ENCODE data around the gene SLC44A2.

DNA sequence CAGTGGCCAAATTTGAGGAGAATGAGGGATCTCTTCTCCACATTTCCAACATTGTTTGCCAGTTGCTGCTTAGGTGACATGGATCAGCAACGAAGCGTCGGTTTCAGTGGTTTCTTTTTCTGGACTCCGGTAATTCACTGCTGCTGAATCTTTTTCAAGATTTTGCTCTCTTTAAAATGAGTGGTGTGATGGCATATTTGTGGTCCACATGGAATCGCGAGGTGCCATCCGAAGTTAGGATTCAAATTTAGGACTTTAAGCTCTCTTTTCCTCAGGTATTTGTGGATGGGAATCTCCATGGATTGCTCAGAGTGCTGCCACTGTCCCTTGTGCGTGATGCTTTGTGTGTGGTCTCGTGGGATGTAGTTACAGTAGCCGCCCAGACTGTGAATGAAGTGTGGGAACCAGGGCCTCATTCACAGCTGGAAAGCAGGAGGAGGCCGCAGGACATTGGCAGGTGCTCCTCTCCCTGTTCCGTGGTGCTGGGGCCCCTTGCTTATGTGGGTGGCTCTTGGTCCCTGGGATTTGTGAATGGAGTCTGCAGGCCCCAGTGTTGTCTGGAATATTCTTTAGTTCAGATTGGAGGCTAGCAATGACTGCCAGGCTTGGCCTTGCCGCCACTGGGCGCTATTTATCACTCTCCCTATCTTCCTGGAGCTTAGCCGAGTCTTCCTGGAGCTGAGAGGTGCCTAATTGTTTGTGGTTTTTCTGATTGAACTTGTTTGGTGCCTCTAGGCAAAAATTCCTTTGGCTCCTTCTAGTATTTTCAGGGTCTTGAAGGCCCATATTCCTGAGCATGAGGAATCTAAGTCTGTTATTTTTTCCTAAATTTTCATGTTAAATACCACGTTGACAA lies 30.3 kb downstream of the SLC44A2 start:
- TF ChIP-seq YY1 (tag by site-specific recombination; IDR thresholded peaks at IDR 0.05) (no peak), PRDM1 (tag by site-specific recombination; IDR thresholded peaks at IDR 0.05) (no peak)
- TF ChIP-seq, protein P1, sequence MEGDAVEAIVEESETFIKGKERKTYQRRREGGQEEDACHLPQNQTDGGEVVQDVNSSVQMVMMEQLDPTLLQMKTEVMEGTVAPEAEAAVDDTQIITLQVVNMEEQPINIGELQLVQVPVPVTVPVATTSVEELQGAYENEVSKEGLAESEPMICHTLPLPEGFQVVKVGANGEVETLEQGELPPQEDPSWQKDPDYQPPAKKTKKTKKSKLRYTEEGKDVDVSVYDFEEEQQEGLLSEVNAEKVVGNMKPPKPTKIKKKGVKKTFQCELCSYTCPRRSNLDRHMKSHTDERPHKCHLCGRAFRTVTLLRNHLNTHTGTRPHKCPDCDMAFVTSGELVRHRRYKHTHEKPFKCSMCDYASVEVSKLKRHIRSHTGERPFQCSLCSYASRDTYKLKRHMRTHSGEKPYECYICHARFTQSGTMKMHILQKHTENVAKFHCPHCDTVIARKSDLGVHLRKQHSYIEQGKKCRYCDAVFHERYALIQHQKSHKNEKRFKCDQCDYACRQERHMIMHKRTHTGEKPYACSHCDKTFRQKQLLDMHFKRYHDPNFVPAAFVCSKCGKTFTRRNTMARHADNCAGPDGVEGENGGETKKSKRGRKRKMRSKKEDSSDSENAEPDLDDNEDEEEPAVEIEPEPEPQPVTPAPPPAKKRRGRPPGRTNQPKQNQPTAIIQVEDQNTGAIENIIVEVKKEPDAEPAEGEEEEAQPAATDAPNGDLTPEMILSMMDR (tag by site-specific recombination; IDR thresholded peaks at IDR 0.05): no peak
- TF ChIP-seq, protein P2, sequence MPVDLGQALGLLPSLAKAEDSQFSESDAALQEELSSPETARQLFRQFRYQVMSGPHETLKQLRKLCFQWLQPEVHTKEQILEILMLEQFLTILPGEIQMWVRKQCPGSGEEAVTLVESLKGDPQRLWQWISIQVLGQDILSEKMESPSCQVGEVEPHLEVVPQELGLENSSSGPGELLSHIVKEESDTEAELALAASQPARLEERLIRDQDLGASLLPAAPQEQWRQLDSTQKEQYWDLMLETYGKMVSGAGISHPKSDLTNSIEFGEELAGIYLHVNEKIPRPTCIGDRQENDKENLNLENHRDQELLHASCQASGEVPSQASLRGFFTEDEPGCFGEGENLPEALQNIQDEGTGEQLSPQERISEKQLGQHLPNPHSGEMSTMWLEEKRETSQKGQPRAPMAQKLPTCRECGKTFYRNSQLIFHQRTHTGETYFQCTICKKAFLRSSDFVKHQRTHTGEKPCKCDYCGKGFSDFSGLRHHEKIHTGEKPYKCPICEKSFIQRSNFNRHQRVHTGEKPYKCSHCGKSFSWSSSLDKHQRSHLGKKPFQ (tag by site-specific recombination; IDR thresholded peaks at IDR 0.05): no peak
